Esophagus squamous epithelium (tissue), 5 donors: ENCODE results near the gene AAMP. TPM values are rescaled to one million over a fixed set of nuclear protein-coding genes. Genes with fewer than 3 reads are reported as not detected.

Experiments
- DNase-seq: peaks from one replicate; lab custom pipeline; 2025; lab: John Stamatoyannopoulos, UW
- H3K27ac ChIP-seq, 4 donors: fragments of 200-600 bp; sonication (generic); one replicate each; pipeline ENCODE4 v1.5.1; 2016 to 2019; ENCODE audit warnings: mild to moderate bottlenecking in 1 of 4
- H3K27me3 ChIP-seq, 4 donors: fragments of 200-600 bp; sonication (generic); 1 replicate in 3 of 4; 2 replicates in 1 of 4; pipeline versions ENCODE4 v1.5.1 to v1.6.0; 2017 to 2021; ENCODE audit warnings: antibody characterized with exemption in 1 of 4
- H3K36me3 ChIP-seq, 3 donors: fragments of 200-600 bp; sonication (generic); one replicate each; pipeline ENCODE4 v1.5.1; 2016 to 2019
- H3K4me1 ChIP-seq, 3 donors: fragments of 200-600 bp; sonication (generic); one replicate each; pipeline ENCODE4 v1.5.1; 2017 to 2019
- H3K4me3 ChIP-seq, 4 donors: fragments of 200-600 bp; sonication (generic); 1 replicate in 3 of 4; 2 replicates in 1 of 4; pipeline ENCODE4 v1.5.1; 2016 to 2019; ENCODE audit warnings: mild to moderate bottlenecking in 2 of 4, moderate library complexity in 1 of 4
- H3K9me3 ChIP-seq, 3 donors: fragments of 200-600 bp; sonication (generic); one replicate each; pipeline ENCODE4 v1.5.1; 2016 to 2019
- POLR2A ChIP-seq, 4 donors: fragments of 450-650 bp; IDR thresholded peaks; one replicate each; pipeline ENCODE4 v1.6.1; 2017; ENCODE audit warnings: antibody characterized with exemption in 4 of 4, mild to moderate bottlenecking in 4 of 4, moderate library complexity in 3 of 4
- WGBS, 2 donors: methylation state at CpG; one replicate each; pipeline ENCODE4 v1.1.5; 2018; 5-methylcytosine and 5-hydroxymethylcytosine counted together
- intact Hi-C: fragments of 100-400 bp; cut with DNase I; formaldehyde crosslinking; loops from one replicate; pipeline ENCODE4 v1.15.0; 2022
- total RNA-seq, 4 donors: library from RNA; depleted of rRNA; stranded (reverse); fragments of >200 nt; gene quantifications; one replicate each; pipeline ENCODE4 v1.1.0, GENCODE V29; 2016
- TF ChIP-seq, protein P1 (sequence below), 6 experiments: fragments of 450-650 bp in 4 of 6; fragments of 200-600 bp in 2 of 6; sonication (generic) in 2 of 6; IDR thresholded peaks; one replicate each; pipeline ENCODE4 v1.5.1; 2016 to 2019; ENCODE audit warnings: antibody characterized with exemption in 6 of 6, mild to moderate bottlenecking in 4 of 6, moderate library complexity in 4 of 6
- donor health status: DM: yes; HTN: yes; CAD: no.

Gene AAMP
- total RNA-seq, 4 donors from 2014 or later: 97.9 to 136 (median 118) TPM

DNA sequence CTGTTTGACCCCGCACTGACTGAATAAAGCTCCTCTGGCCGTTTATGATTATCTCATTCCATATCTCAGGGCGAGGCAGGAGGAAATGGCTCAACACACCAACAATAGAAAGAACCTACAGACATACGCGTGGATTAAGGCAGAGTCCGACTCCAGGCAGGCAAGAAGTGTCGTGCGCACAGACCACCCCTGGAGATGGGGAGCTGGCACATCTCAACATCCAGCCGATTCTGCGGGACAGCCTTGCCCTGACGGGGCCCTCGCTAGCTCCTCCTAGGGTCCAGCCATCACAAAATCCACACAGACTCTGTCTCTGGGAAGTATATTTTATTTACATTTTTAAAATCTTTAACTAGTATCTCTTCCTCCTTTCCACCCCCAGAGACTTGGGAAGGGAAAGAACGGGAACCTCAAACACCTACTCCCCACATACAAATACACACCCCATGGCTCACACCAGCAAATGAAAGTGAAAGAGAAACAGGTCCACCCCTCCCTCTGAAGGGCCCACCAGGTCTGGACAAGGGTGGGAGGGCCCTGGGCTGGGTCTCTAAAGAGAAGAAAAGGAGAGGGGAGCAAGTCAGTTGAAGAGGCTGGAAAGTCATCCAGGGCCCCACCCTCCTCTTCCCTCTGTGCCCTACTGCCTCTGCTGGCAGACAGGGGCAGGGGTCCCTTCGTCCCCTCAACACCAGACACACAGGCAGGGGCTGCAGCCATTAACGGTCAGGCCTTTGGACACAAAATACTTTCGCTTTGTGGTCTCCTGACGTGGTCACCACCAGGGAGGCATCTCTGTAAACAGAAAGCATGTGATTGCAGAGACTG lies 5.9 kb downstream of the AAMP start:
- intact Hi-C loops: no loop called here
- H3K27me3 ChIP-seq: no peaks in the 10 kb centered on the region
- no peak for DNase-seq

DNA sequence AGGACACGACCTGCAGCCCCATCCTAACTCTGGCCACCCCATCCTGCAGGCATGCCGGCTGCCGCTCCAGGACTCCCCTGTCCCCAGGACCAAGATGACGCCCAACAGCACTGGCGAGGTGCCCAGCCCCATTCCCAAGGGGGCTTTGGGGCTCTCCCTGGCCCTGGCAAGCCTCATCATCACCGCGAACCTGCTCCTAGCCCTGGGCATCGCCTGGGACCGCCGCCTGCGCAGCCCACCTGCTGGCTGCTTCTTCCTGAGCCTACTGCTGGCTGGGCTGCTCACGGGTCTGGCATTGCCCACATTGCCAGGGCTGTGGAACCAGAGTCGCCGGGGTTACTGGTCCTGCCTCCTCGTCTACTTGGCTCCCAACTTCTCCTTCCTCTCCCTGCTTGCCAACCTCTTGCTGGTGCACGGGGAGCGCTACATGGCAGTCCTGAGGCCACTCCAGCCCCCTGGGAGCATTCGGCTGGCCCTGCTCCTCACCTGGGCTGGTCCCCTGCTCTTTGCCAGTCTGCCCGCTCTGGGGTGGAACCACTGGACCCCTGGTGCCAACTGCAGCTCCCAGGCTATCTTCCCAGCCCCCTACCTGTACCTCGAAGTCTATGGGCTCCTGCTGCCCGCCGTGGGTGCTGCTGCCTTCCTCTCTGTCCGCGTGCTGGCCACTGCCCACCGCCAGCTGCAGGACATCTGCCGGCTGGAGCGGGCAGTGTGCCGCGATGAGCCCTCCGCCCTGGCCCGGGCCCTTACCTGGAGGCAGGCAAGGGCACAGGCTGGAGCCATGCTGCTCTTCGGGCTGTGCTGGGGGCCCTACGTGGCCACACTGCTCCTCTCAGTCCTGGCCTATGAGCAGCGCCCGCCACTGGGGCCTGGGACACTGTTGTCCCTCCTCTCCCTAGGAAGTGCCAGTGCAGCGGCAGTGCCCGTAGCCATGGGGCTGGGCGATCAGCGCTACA lies 7.0 kb downstream of the AAMP start:
- Histone ChIP-seq H3K9me3 (no peaks in the 10 kb centered on the region), H3K4me3 (no peak overlapping the region), H3K27ac (peak overlapping the region in 2 of 4 donors; percentile 15 to 65), H3K4me1 (peaks cover 10 to 77% (median 33%) of the 10 kb centered on the region in 3 donors), H3K36me3 (peaks cover 33 to 60% (median 34%) of the 10 kb centered on the region in 3 donors), H3K27me3 (no peaks in the 10 kb centered on the region)
- DNase-seq: no peak
- intact Hi-C loops: no loop called here
- TF ChIP-seq, protein P1, sequence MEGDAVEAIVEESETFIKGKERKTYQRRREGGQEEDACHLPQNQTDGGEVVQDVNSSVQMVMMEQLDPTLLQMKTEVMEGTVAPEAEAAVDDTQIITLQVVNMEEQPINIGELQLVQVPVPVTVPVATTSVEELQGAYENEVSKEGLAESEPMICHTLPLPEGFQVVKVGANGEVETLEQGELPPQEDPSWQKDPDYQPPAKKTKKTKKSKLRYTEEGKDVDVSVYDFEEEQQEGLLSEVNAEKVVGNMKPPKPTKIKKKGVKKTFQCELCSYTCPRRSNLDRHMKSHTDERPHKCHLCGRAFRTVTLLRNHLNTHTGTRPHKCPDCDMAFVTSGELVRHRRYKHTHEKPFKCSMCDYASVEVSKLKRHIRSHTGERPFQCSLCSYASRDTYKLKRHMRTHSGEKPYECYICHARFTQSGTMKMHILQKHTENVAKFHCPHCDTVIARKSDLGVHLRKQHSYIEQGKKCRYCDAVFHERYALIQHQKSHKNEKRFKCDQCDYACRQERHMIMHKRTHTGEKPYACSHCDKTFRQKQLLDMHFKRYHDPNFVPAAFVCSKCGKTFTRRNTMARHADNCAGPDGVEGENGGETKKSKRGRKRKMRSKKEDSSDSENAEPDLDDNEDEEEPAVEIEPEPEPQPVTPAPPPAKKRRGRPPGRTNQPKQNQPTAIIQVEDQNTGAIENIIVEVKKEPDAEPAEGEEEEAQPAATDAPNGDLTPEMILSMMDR (IDR thresholded peaks at IDR 0.05): no peak
- TF ChIP-seq POLR2A (IDR thresholded peaks at IDR 0.05): no peak
- WGBS, 2 donors: 43 to 84% methylated on average over 4 to 5 of the region's 39 CpGs

More for the DNA sequence above, 5.9 kb downstream of the AAMP start:
- H3K36me3 ChIP-seq: peaks cover 33 to 63% (median 34%) of the 10 kb centered on the region in 3 donors
- H3K9me3 ChIP-seq: no peaks in the 10 kb centered on the region
- TF ChIP-seq, protein P1 (IDR thresholded peaks at IDR 0.05): no peak
- TF ChIP-seq POLR2A (IDR thresholded peaks at IDR 0.05): no peak
- H3K27ac ChIP-seq: no peak overlapping the region
- peaks cover 15 to 77% (median 30%) of the 10 kb centered on the region in 3 donors for H3K4me1 ChIP-seq
- WGBS, 2 donors: 76 to 79% methylated on average over 10 to 16 of the region's 17 CpGs
- no peak overlapping the region for H3K4me3 ChIP-seq

GRCh38 chr2:218262237-218262600 lies 7.7 kb downstream of the AAMP start:
- no peaks in the 10 kb centered on the region for H3K9me3 ChIP-seq
- WGBS, 2 donors: 73 to 81% methylated on average over 5 to 6 of the region's 6 CpGs
- H3K36me3 ChIP-seq: peaks cover 33 to 54% (median 33%) of the 10 kb centered on the region in 3 donors
- H3K4me3 ChIP-seq: no peak overlapping the region
- TF ChIP-seq POLR2A (IDR thresholded peaks at IDR 0.05): no peak
- TF ChIP-seq, protein P1 (IDR thresholded peaks at IDR 0.05): no peak
- H3K4me1 ChIP-seq: peaks cover 13 to 77% (median 33%) of the 10 kb centered on the region in 3 donors
- peak overlapping the region in 2 of 4 donors; percentile 65 to 84 for H3K27ac ChIP-seq
- no peaks in the 10 kb centered on the region for H3K27me3 ChIP-seq
- intact Hi-C loops: no loop called here
- DNase-seq: no peak

GRCh38 chr2:218261423-218262236 lies 8.3 kb downstream of the AAMP start:
- WGBS, 2 donors: 60 to 61% methylated on average over 3 to 5 of the region's 8 CpGs
- H3K27ac ChIP-seq: peak overlapping the region in 3 of 4 donors; percentile 59 to 84 (median 65)
- TF ChIP-seq POLR2A (IDR thresholded peaks at IDR 0.05): no peak
- TF ChIP-seq, protein P1 (IDR thresholded peaks at IDR 0.05): no peak
- DNase-seq: no peak
- no peak overlapping the region for H3K4me3 ChIP-seq
- H3K27me3 ChIP-seq: no peaks in the 10 kb centered on the region
- intact Hi-C loops: no loop called here
- H3K9me3 ChIP-seq: no peaks in the 10 kb centered on the region
- H3K4me1 ChIP-seq: peaks cover 17 to 77% (median 33%) of the 10 kb centered on the region in 3 donors
- peaks cover 27 to 54% (median 28%) of the 10 kb centered on the region in 3 donors for H3K36me3 ChIP-seq
